PC-3 (cell line): ENCODE data around the gene DLGAP1. TPM values are rescaled to one million over a fixed set of nuclear protein-coding genes. Genes with fewer than 3 reads are reported as not detected.

ENCODE experiments used
- ATAC-seq: fragments of 200-7000 bp; cut with Tn5 transposase; 2 replicates; pipeline ENCODE4 v1.9.1; 2020; ENCODE audit warnings: mild to moderate bottlenecking, moderate library complexity
- BruUV-seq: library from RNA; stranded (reverse); fragments of 400-500 nt; replicated peaks from 2 replicates; lab custom pipeline; 2021; lab: Mats Ljungman, UMichigan
- CTCF ChIA-PET: fragments of 300-600 bp; sonication (Branson Sonifier 250); formaldehyde crosslinking; loops from one replicate; lab custom pipeline; 2022; ENCODE audit warnings: antibody characterized with exemption; lab: Charles Lee
- POLR2A ChIA-PET: fragments of 300-600 bp; sonication (Branson Sonifier 250); formaldehyde crosslinking; loops from one replicate; lab custom pipeline; 2022; ENCODE audit warnings: antibody characterized with exemption; ENCODE audit not compliant: unreplicated experiment; lab: Charles Lee
- DNase-seq: peaks from one replicate; pipeline ENCODE4 v3.0.0-alpha.2; 2015
- H2AFZ ChIP-seq: fragments of 300-600 bp; sonication (generic); 2 replicates; pipeline ENCODE4 v1.6.0; 2016; ENCODE audit warnings: antibody characterized with exemption, low read length
- H3F3A ChIP-seq: fragments of 300-600 bp; sonication (generic); one replicate; pipeline ENCODE4 v1.6.0; 2017; ENCODE audit warnings: antibody characterized with exemption, low read length, control low read depth, mild to moderate bottlenecking; ENCODE audit not compliant: unreplicated experiment
- H3K27ac ChIP-seq: fragments of 300-600 bp; sonication (generic); 2 replicates; pipeline ENCODE4 v1.5.1; 2016; ENCODE audit warnings: mild to moderate bottlenecking, low read length
- H3K27me3 ChIP-seq: fragments of 300-600 bp; sonication (generic); 2 replicates; pipeline ENCODE4 v1.6.1; 2016; ENCODE audit warnings: low read length, mixed read lengths
- H3K36me3 ChIP-seq: fragments of 300-600 bp; sonication (generic); 2 replicates; pipeline ENCODE4 v1.6.1; 2016; ENCODE audit warnings: low read depth, mixed run types, low read length, mixed read lengths
- H3K4me1 ChIP-seq: fragments of 300-600 bp; sonication (generic); 2 replicates; pipeline ENCODE4 v1.5.1; 2016; ENCODE audit warnings: low read length; ENCODE audit not compliant: insufficient read depth
- H3K4me2 ChIP-seq: fragments of 300-600 bp; sonication (generic); 2 replicates; pipeline ENCODE4 v1.6.0; 2016; ENCODE audit warnings: low read length
- H3K4me3 ChIP-seq: fragments of 300-600 bp; sonication (generic); 2 replicates; pipeline ENCODE4 v1.5.1; 2016; ENCODE audit warnings: mild to moderate bottlenecking, low read length, mixed read lengths
- H3K79me2 ChIP-seq: fragments of 300-600 bp; sonication (generic); 2 replicates; pipeline ENCODE4 v1.6.1; 2017; ENCODE audit warnings: low read length, mixed read lengths
- H3K9ac ChIP-seq: fragments of 300-600 bp; sonication (generic); 2 replicates; pipeline ENCODE4 v1.6.0; 2016; ENCODE audit warnings: mild to moderate bottlenecking, low read length
- H3K9me2 ChIP-seq: fragments of 300-600 bp; sonication (generic); replicated peaks from 2 replicates; pipeline ENCODE4 v1.6.1; 2016; ENCODE audit warnings: mixed run types, low read length, mixed read lengths
- H3K9me3 ChIP-seq: fragments of 300-600 bp; sonication (generic); 2 replicates; pipeline ENCODE4 v1.6.1; 2016; ENCODE audit warnings: low read length, mixed read lengths
- H4K20me1 ChIP-seq: fragments of 300-600 bp; sonication (generic); 2 replicates; pipeline ENCODE4 v1.6.1; 2016; ENCODE audit warnings: low read length, mixed read lengths
- EZH2 ChIP-seq: fragments of 300-600 bp; sonication (generic); IDR thresholded peaks from one replicate; pipeline ENCODE4 v1.6.1; 2017; ENCODE audit warnings: antibody characterized with exemption, mild to moderate bottlenecking, low read length; ENCODE audit not compliant: unreplicated experiment
- EZH2phosphoT487 ChIP-seq: fragments of 300-600 bp; sonication (generic); IDR thresholded peaks from 2 replicates; pipeline ENCODE4 v1.6.1; 2018; ENCODE audit warnings: mild to moderate bottlenecking, antibody characterized with exemption, low read length, borderline replicate concordance
- intact Hi-C: fragments of 100-400 bp; cut with micrococcal nuclease; formaldehyde crosslinking; loops from 2 replicates; pipeline ENCODE4 v1.9.0; 2023
- total RNA-seq: library from RNA; depleted of rRNA; stranded (reverse); fragments of >200 nt; gene quantifications from 2 replicates; pipeline ENCODE4 v1.2.3, GENCODE V29; 2014
- TF ChIP-seq, protein P1 (sequence below): fragments of 300-600 bp; sonication (generic); conservative IDR thresholded peaks from 2 replicates; pipeline ENCODE4 v1.5.1; 2017; ENCODE audit warnings: antibody characterized with exemption, low read depth, mild to moderate bottlenecking, low read length

The DLGAP1 gene
- total RNA-seq, 1 experiment from 2014 or later = not detected

DNA sequence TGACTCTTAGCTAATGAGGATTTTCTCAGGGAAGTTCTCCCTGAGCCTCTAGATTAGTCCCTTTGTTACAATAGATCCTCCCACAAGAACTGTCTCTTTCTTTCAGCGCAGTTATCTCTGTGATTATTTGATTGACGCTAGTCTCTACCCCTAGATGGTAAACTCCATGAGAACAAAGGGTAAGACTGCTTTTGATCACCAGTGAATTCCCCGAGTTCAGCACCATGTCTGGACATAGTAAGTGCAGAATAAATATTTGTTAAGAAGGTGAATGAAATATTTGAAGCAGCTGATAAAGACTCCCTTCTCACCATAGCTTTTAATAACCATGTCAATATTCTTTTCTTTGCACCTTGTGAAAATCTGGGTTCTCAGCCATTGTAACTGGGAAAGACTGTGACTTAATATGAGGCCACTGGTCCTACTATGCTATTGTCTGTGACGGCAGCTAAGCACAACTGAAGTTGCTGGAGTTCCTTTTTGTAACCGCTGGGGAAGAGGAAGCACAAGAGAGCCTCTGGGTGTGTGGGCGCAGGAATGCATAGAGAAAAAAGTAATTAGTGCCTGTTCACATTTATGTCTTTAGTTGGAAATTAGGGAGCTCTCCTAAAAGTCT, 790.4 kb downstream of the DLGAP1 start:
- no peak for TF ChIP-seq EZH2phosphoT487
- TF ChIP-seq, protein P1, sequence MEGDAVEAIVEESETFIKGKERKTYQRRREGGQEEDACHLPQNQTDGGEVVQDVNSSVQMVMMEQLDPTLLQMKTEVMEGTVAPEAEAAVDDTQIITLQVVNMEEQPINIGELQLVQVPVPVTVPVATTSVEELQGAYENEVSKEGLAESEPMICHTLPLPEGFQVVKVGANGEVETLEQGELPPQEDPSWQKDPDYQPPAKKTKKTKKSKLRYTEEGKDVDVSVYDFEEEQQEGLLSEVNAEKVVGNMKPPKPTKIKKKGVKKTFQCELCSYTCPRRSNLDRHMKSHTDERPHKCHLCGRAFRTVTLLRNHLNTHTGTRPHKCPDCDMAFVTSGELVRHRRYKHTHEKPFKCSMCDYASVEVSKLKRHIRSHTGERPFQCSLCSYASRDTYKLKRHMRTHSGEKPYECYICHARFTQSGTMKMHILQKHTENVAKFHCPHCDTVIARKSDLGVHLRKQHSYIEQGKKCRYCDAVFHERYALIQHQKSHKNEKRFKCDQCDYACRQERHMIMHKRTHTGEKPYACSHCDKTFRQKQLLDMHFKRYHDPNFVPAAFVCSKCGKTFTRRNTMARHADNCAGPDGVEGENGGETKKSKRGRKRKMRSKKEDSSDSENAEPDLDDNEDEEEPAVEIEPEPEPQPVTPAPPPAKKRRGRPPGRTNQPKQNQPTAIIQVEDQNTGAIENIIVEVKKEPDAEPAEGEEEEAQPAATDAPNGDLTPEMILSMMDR = no peak
- no peak for TF ChIP-seq EZH2
- H3K4me2 ChIP-seq = no peak overlapping the region
- H4K20me1 ChIP-seq = no peaks in the 10 kb centered on the region
- ATAC-seq = no peak
- no peaks in the 10 kb centered on the region for H3K27me3 ChIP-seq
- H3F3A ChIP-seq = no peaks in the 10 kb centered on the region
- DNase-seq = no peak
- CTCF ChIA-PET = interaction anchor here (0.6 to 1.1 kb wide), 3 partner anchors 12 to 384 kb away, joined by 3 to 4 read pairs (median 4); no protein-coding TSS in a partner anchor
- H3K36me3 ChIP-seq = no peaks in the 10 kb centered on the region
- no peaks in the 10 kb centered on the region for H3K79me2 ChIP-seq
- H3K27ac ChIP-seq = no peak overlapping the region
- H3K9me2 ChIP-seq = no peaks in the 10 kb centered on the region
- POLR2A ChIA-PET = interaction anchor here (0.5 to 0.6 kb wide), 4 partner anchors 61 to 616 kb away, joined by 3 to 8 read pairs (median 4); no protein-coding TSS in a partner anchor
- H3K4me1 ChIP-seq = peaks cover 8% of the 10 kb centered on the region
- no peak overlapping the region for H3K4me3 ChIP-seq
- intact Hi-C loops = loop anchor here (5.0 kb wide), 2 partner anchors 42 to 152 kb away; no protein-coding TSS in a partner anchor
- no peaks in the 10 kb centered on the region for H3K9me3 ChIP-seq
- H3K9ac ChIP-seq = no peak overlapping the region
- H2AFZ ChIP-seq = no peak overlapping the region
- no TSS peak for BruUV-seq

DNA sequence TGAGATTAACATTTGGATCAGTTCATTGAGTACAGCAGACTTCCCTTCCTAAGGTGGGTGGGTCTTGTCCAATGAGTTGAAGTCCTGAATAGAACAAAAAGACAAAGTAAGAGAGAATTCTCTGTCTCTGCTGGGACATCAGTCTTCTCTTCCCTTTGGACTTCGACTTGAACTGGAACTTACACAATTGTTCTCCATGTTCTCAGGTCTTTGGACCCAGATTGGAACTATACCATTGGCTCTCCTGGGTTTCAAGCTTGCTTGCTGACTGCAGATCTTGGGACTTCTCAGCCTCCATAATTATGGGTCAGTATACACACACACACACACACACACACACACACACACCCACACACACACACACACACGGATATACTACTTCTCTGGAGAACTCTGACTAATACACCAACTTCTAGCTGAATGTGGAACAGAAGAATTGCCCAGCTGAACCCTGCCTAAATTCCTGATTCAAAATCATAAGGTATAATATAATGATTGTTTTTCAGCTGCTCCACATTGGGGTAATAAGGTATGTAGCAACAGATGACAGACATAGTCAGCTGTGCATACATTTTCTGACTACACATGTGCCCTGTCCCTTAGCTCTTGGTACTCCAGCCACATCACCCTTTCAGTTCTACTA, 791.1 kb downstream of the DLGAP1 start:
- no peak overlapping the region for H3K27ac ChIP-seq
- H4K20me1 ChIP-seq = no peaks in the 10 kb centered on the region
- H3K79me2 ChIP-seq = no peaks in the 10 kb centered on the region
- BruUV-seq = no TSS peak
- intact Hi-C loops = no loop called here
- H3F3A ChIP-seq = no peaks in the 10 kb centered on the region
- no peak overlapping the region for H3K4me3 ChIP-seq
- ATAC-seq (no peak), DNase-seq (no peak)
- no peak overlapping the region for H3K9ac ChIP-seq
- TF ChIP-seq, protein P1 = no peak
- TF ChIP-seq EZH2phosphoT487 = no peak
- TF ChIP-seq EZH2 = no peak
- ChIA-PET POLR2A (interaction anchor here (0.5 to 0.6 kb wide), 2 partner anchors 61 to 615 kb away, joined by 3 to 8 read pairs; no protein-coding TSS in a partner anchor), CTCF (interaction anchor here (0.6 to 1.1 kb wide), 2 partner anchors 11 to 383 kb away, joined by 4 read pairs; no protein-coding TSS in a partner anchor)
- no peaks in the 10 kb centered on the region for H3K9me2 ChIP-seq
- H3K9me3 ChIP-seq = no peaks in the 10 kb centered on the region
- H3K4me1 ChIP-seq = peaks cover 8% of the 10 kb centered on the region
- H3K4me2 ChIP-seq = no peak overlapping the region
- no peaks in the 10 kb centered on the region for H3K27me3 ChIP-seq
- no peaks in the 10 kb centered on the region for H3K36me3 ChIP-seq
- H2AFZ ChIP-seq = no peak overlapping the region
